ENCODE results near the gene TH. TPM values are rescaled to one million over a fixed set of nuclear protein-coding genes. Genes with fewer than 3 reads are reported as not detected.

The TH gene
- total RNA-seq, 2 experiments from 2014 or later = not detected

GRCh38 chr11:2146051-2146450, 25.6 kb downstream of the TH start:
- no TSS peak for BruUV-seq (replicated peaks)
- POLR2A ChIA-PET = no interaction called here

DNA sequence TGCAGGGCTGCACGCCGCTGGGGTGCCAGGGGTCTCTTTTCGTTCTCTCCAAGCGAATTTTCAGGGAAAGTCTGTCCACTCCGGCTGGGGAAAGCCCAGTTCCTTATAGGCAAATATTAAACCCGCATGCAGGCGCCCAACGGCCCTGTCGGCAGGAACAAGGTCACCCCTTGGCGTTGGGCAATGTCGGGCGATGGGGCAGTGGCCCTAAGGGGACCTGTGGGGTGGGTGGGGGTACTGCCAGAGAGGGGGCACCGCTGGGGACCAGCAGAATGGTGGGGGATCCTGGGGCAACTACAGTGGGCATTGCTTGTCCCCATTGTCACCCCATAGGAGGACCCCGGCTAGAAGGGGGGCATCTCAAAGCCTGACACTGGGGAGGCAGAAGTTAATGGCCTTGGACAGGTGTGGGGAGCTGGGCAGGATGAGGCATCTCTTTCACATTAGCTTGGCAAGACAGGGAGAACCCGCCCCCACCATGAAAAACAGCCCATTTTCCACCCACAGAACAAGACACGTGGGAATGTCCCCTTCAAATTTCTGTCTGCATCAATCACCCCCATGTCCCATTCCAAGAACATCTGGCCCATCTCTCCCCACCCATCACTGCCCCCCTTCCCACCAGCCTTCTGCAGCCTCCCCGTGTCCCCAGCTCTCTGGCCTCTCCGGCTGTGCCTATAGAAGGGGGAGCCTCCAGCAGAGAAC, 26.9 kb downstream of the TH start:
- intact Hi-C loops (cut with micrococcal nuclease; ENCODE audit: unreplicated experiment) = no loop called here
- POLR2A ChIA-PET = no interaction called here

More at GRCh38 chr11:2146051-2146450, 25.6 kb downstream of the TH start:
- Histone ChIP-seq H3K4me1 (ENCODE audit: insufficient read depth, low read length, poor library complexity, severe bottlenecking) (no peaks in the 10 kb centered on the region), H3K36me3 (ENCODE audit: insufficient read depth, low read length) (no peaks in the 10 kb centered on the region), H3K9me3 (ENCODE audit: low read length) (no peaks in the 10 kb centered on the region), H2AFZ (ENCODE audit: low read length) (no peak overlapping the region), H4K20me1 (ENCODE audit: insufficient read depth, low read length) (no peaks in the 10 kb centered on the region), H3K4me2 (ENCODE audit: low read length) (no peak overlapping the region), H3K9me2 (ENCODE audit: insufficient read depth, low read length) (no peaks in the 10 kb centered on the region), H3K4me3 (ENCODE audit: low read depth, low read length, poor library complexity, severe bottlenecking) (no peak overlapping the region), H3K27ac (ENCODE audit: low read depth, low read length, poor library complexity, severe bottlenecking) (no peak overlapping the region), H3K79me2 (ENCODE audit: insufficient read depth, low read depth, low read length) (no peaks in the 10 kb centered on the region)
- CTCF ChIA-PET (ENCODE audit: unreplicated experiment) = no interaction called here
- no peak for TF ChIP-seq EZH2phosphoT487 (IDR thresholded peaks at IDR 0.05; ENCODE audit: borderline replicate concordance, low read depth, low read length)
- TF ChIP-seq, protein P1, sequence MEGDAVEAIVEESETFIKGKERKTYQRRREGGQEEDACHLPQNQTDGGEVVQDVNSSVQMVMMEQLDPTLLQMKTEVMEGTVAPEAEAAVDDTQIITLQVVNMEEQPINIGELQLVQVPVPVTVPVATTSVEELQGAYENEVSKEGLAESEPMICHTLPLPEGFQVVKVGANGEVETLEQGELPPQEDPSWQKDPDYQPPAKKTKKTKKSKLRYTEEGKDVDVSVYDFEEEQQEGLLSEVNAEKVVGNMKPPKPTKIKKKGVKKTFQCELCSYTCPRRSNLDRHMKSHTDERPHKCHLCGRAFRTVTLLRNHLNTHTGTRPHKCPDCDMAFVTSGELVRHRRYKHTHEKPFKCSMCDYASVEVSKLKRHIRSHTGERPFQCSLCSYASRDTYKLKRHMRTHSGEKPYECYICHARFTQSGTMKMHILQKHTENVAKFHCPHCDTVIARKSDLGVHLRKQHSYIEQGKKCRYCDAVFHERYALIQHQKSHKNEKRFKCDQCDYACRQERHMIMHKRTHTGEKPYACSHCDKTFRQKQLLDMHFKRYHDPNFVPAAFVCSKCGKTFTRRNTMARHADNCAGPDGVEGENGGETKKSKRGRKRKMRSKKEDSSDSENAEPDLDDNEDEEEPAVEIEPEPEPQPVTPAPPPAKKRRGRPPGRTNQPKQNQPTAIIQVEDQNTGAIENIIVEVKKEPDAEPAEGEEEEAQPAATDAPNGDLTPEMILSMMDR (conservative IDR thresholded peaks at IDR 0.05; ENCODE audit: low read length) = no peak
- intact Hi-C loops (cut with micrococcal nuclease; ENCODE audit: unreplicated experiment) = no loop called here
- no peak for DNase-seq (ENCODE audit: low spot score)

More for the DNA sequence above, 26.9 kb downstream of the TH start:
- Histone ChIP-seq H3K9me2 (ENCODE audit: insufficient read depth, low read length) (no peaks in the 10 kb centered on the region), H3K9me3 (ENCODE audit: low read length) (no peaks in the 10 kb centered on the region), H3K79me2 (ENCODE audit: insufficient read depth, low read depth, low read length) (no peaks in the 10 kb centered on the region), H3K27ac (ENCODE audit: low read depth, low read length, poor library complexity, severe bottlenecking) (no peak overlapping the region), H2AFZ (ENCODE audit: low read length) (no peak overlapping the region), H3K4me2 (ENCODE audit: low read length) (no peak overlapping the region), H4K20me1 (ENCODE audit: insufficient read depth, low read length) (no peaks in the 10 kb centered on the region), H3K36me3 (ENCODE audit: insufficient read depth, low read length) (no peaks in the 10 kb centered on the region), H3K4me3 (ENCODE audit: low read depth, low read length, poor library complexity, severe bottlenecking) (no peak overlapping the region), H3K4me1 (ENCODE audit: insufficient read depth, low read length, poor library complexity, severe bottlenecking) (no peaks in the 10 kb centered on the region)
- DNase-seq (ENCODE audit: low spot score) = no peak
- TF ChIP-seq, protein P1 (conservative IDR thresholded peaks at IDR 0.05; ENCODE audit: low read length) = no peak
- no peak for TF ChIP-seq EZH2phosphoT487 (IDR thresholded peaks at IDR 0.05; ENCODE audit: borderline replicate concordance, low read depth, low read length)
- BruUV-seq (replicated peaks) = no TSS peak
- CTCF ChIA-PET (ENCODE audit: unreplicated experiment) = no interaction called here

Measured in OCI-LY7 (cell line).